HCT116 (cell line): ENCODE results near the gene VPS37B. TPM values are rescaled to one million over a fixed set of nuclear protein-coding genes. Genes with fewer than 3 reads are reported as not detected.

Experiments used
- ATAC-seq: fragments of 200-7000 bp; cut with Tn5 transposase; 2 replicates; pipeline ENCODE4 v1.9.1; 2020; ENCODE audit warnings: mild to moderate bottlenecking, moderate library complexity
- Bru-seq: library from RNA; stranded (reverse); fragments of 400-500 nt; gene quantifications from one replicate; lab custom pipeline; 2021; lab: Mats Ljungman, UMichigan
- BruChase-seq, 2 experiments: library from RNA; stranded (reverse); fragments of 400-500 nt; gene quantifications; one replicate each; lab custom pipeline; 2021; lab: Mats Ljungman, UMichigan
- BruUV-seq: library from RNA; stranded (reverse); fragments of 400-500 nt; replicated peaks from 2 replicates; lab custom pipeline; 2021; lab: Mats Ljungman, UMichigan
- CTCF ChIA-PET: fragments of 300-600 bp; sonication (Branson Sonifier 250); formaldehyde crosslinking; loops from one replicate; lab custom pipeline; 2021; ENCODE audit warnings: antibody characterized with exemption; lab: Charles Lee
- POLR2A ChIA-PET: fragments of 300-600, 350-600 bp; sonication (Branson Sonifier 250); formaldehyde crosslinking; loops from one replicate; lab custom pipeline; 2021; ENCODE audit warnings: antibody characterized with exemption; lab: Charles Lee
- RAD21 ChIA-PET, 2 experiments: fragments of 300-600 bp; sonication (Branson Sonifier 250); formaldehyde crosslinking; loops; one replicate each; lab custom pipeline; 2023; ENCODE audit warnings: low total read pairs in 2 of 2; ENCODE audit not compliant: uncharacterized antibody in 2 of 2, unreplicated experiment in 2 of 2, low non-redundant PET in 1 of 2; lab: Charles Lee
- DNase-seq: peaks from one replicate; pipeline ENCODE4 v3.0.0-alpha.2; 2010; ENCODE audit warnings: low read depth, low spot score
- H2AFZ ChIP-seq: fragments of 200-600 bp; shearing (Covaris generic), sonication (generic); 2 replicates; pipeline ENCODE4 v1.6.1; 2017; ENCODE audit warnings: low read depth, mixed run types, mixed read lengths, antibody characterized with exemption, low read length; ENCODE audit not compliant: poor library complexity, severe bottlenecking
- H3K27ac ChIP-seq: 2 replicates; pipeline ENCODE4 v1.5.1; 2012; ENCODE audit warnings: low read depth, low read length
- H3K27me3 ChIP-seq: fragments of 200-600 bp; sonication (generic); 2 replicates; pipeline ENCODE4 v1.6.1; 2016; ENCODE audit warnings: mixed run types, low read length, mixed read lengths; ENCODE audit not compliant: insufficient read depth
- H3K36me3 ChIP-seq, 2 experiments: fragments of 200-500 bp in 1 of 2; fragments of 200-600 bp in 1 of 2; sonication (Bioruptor generic) in 1 of 2; sonication (generic) in 1 of 2; 2 replicates each; pipeline versions ENCODE4 v1.5.1 to v1.6.1; 2014 to 2016; ENCODE audit warnings: low read length in 2 of 2, inconsistent platforms in 1 of 2, mixed read lengths in 1 of 2, mixed run types in 1 of 2; ENCODE audit not compliant: insufficient read depth in 2 of 2, control insufficient read depth in 1 of 2
- H3K4me1 ChIP-seq, 2 experiments: fragments of 200-600 bp in 1 of 2; sonication (generic) in 1 of 2; 2 replicates each; pipeline versions ENCODE4 v1.5.1 to v1.6.1; 2012 to 2017; ENCODE audit warnings: low read length in 2 of 2, inconsistent platforms in 1 of 2, mild to moderate bottlenecking in 1 of 2, mixed read lengths in 1 of 2, mixed run types in 1 of 2, moderate library complexity in 1 of 2; ENCODE audit not compliant: insufficient read depth in 2 of 2, control insufficient read depth in 1 of 2
- H3K4me2 ChIP-seq: fragments of 200-600 bp; sonication (generic); 2 replicates; pipeline ENCODE4 v1.6.1; 2017; ENCODE audit warnings: mixed run types, low read length, mixed read lengths
- H3K4me3 ChIP-seq, 2 experiments: fragments of 200-600 bp in 1 of 2; sonication (generic) in 1 of 2; replicated peaks in 1 of 2; 2 replicates each; pipeline ENCODE4 v1.5.1; 2011 to 2016; ENCODE audit warnings: low read length in 2 of 2, control low read depth in 1 of 2, low read depth in 1 of 2, mild to moderate bottlenecking in 1 of 2, mixed read lengths in 1 of 2, mixed run types in 1 of 2
- H3K79me2 ChIP-seq: fragments of 200-600 bp; sonication (generic); 2 replicates; pipeline ENCODE4 v1.6.1; 2017; ENCODE audit warnings: mild to moderate bottlenecking, mixed run types, low read length, moderate library complexity, mixed read lengths; ENCODE audit not compliant: insufficient read depth
- H3K9ac ChIP-seq: fragments of 200-600 bp; sonication (generic); 2 replicates; pipeline ENCODE4 v1.6.1; 2016; ENCODE audit warnings: low read length, mixed read lengths
- H3K9me2 ChIP-seq: fragments of 200-600 bp; sonication (generic), shearing (Covaris generic); 2 replicates; pipeline ENCODE4 v1.6.1; 2017; ENCODE audit warnings: mixed run types, mild to moderate bottlenecking, moderate library complexity; ENCODE audit not compliant: insufficient read depth
- H3K9me3 ChIP-seq, 2 experiments: fragments of 200-500 bp in 1 of 2; fragments of 200-600 bp in 1 of 2; sonication (Bioruptor generic) in 1 of 2; sonication (generic) in 1 of 2; 2 replicates each; pipeline ENCODE4 v1.6.1; 2014 to 2017; ENCODE audit warnings: low read length in 2 of 2, mixed read lengths in 2 of 2, inconsistent platforms in 1 of 2, low read depth in 1 of 2, mild to moderate bottlenecking in 1 of 2, mixed run types in 1 of 2, moderate library complexity in 1 of 2; ENCODE audit not compliant: control insufficient read depth in 1 of 2, insufficient read depth in 1 of 2
- H4K20me1 ChIP-seq: fragments of 200-600 bp; sonication (generic), shearing (Covaris generic); 2 replicates; pipeline ENCODE4 v1.6.1; 2017; ENCODE audit warnings: mixed run types, mild to moderate bottlenecking, moderate library complexity; ENCODE audit not compliant: insufficient read depth
- CBX3 ChIP-seq: IDR thresholded peaks from 2 replicates; pipeline ENCODE4 v1.6.1; 2012; ENCODE audit warnings: low read depth
- JUND ChIP-seq: IDR thresholded peaks from 2 replicates; pipeline ENCODE4 v1.6.1; 2012
- POLR2A ChIP-seq: IDR thresholded peaks from 2 replicates; pipeline ENCODE4 v1.7.0; 2011; ENCODE audit warnings: borderline replicate concordance; ENCODE audit not compliant: insufficient read depth, insufficient read length; ENCODE audit errors: extremely low read depth
- POLR2AphosphoS5 ChIP-seq: IDR thresholded peaks from 2 replicates; pipeline ENCODE4 v1.6.1; 2011; ENCODE audit warnings: mild to moderate bottlenecking, low read depth, low read length, moderate library complexity
- TCF7L2 ChIP-seq: IDR thresholded peaks from 2 replicates; pipeline ENCODE4 v1.7.0; 2011; ENCODE audit warnings: borderline replicate concordance, inconsistent platforms; ENCODE audit not compliant: insufficient read depth, insufficient read length; ENCODE audit errors: extremely low read depth
- YY1 ChIP-seq: IDR thresholded peaks from 2 replicates; pipeline ENCODE4 v1.6.1; 2011; ENCODE audit warnings: low read length, low read depth, moderate library complexity, mild to moderate bottlenecking; ENCODE audit not compliant: insufficient replicate concordance; ENCODE audit errors: extremely low read depth
- ZFX ChIP-seq: fragments of 450-650 bp; IDR thresholded peaks from 2 replicates; pipeline ENCODE4 v1.6.1; 2017
- intact Hi-C: fragments of 100-400 bp; cut with micrococcal nuclease; formaldehyde crosslinking; loops from 2 replicates; pipeline ENCODE4 v1.10.0; 2022
- long read RNA-seq: library from polyadenylated mRNA; unstranded; transcript quantifications from one replicate; pipeline ENCODE4 v2.0.0, GENCODE V29; 2021; ENCODE audit not compliant: unreplicated experiment
- polyA plus RNA-seq: library from polyadenylated mRNA; unstranded; fragments of >200 nt; gene quantifications from 2 replicates; pipeline ENCODE4 v1.2.1, GENCODE V29; 2012; ENCODE audit warnings: missing spikeins
- total RNA-seq: library from RNA; stranded (reverse); gene quantifications from one replicate; pipeline ENCODE4 v1.2.1, GENCODE V29; 2021; ENCODE audit not compliant: unreplicated experiment
- TF ChIP-seq, protein P1 (sequence below): IDR thresholded peaks from 2 replicates; pipeline ENCODE4 v1.6.1; 2011; ENCODE audit warnings: mild to moderate bottlenecking, low read length, moderate library complexity; ENCODE audit not compliant: insufficient replicate concordance; ENCODE audit errors: extremely low read depth
- TF ChIP-seq, protein P2 (sequence below), 3 experiments: fragments of 200-600 bp in 1 of 3; sonication (generic) in 1 of 3; IDR thresholded peaks in 2 of 3; conservative IDR thresholded peaks in 1 of 3; 2 replicates each; pipeline ENCODE4 v1.5.1; 2012 to 2017; ENCODE audit warnings: low read depth in 2 of 3, low read length in 2 of 3, antibody characterized with exemption in 1 of 3, borderline replicate concordance in 1 of 3, control low read depth in 1 of 3, mild to moderate bottlenecking in 1 of 3, mixed read lengths in 1 of 3, mixed run types in 1 of 3, moderate library complexity in 1 of 3; ENCODE audit not compliant: insufficient read depth in 1 of 3

Gene VPS37B, protein sequence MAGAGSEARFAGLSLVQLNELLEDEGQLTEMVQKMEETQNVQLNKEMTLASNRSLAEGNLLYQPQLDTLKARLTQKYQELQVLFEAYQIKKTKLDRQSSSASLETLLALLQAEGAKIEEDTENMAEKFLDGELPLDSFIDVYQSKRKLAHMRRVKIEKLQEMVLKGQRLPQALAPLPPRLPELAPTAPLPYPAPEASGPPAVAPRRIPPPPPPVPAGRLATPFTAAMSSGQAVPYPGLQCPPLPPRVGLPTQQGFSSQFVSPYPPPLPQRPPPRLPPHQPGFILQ
- 55.0 TPM for total RNA-seq
- 48.3 and 53.6 TPM in 2 replicates for polyA plus RNA-seq
- percentile 96 among the genes with signal in this experiment for Bru-seq, nascent RNA
- BruChase-seq, experiment 1, labeled RNA remaining after a 6-hour chase, result percentile 94 among the genes with signal in this experiment
- BruChase-seq, experiment 2, labeled RNA remaining after a 2-hour chase, result percentile 97 among the genes with signal in this experiment
- long read RNA-seq, transcript VPS37B-201 (4 exons, 3,028 nt), result major isoform, 45 of 113 reads
- long read RNA-seq, partial matches to known transcripts, result 5 of 113 reads
- long read RNA-seq, other reads (novel, unspliced or antisense), result 63 of 113 reads

DNA sequence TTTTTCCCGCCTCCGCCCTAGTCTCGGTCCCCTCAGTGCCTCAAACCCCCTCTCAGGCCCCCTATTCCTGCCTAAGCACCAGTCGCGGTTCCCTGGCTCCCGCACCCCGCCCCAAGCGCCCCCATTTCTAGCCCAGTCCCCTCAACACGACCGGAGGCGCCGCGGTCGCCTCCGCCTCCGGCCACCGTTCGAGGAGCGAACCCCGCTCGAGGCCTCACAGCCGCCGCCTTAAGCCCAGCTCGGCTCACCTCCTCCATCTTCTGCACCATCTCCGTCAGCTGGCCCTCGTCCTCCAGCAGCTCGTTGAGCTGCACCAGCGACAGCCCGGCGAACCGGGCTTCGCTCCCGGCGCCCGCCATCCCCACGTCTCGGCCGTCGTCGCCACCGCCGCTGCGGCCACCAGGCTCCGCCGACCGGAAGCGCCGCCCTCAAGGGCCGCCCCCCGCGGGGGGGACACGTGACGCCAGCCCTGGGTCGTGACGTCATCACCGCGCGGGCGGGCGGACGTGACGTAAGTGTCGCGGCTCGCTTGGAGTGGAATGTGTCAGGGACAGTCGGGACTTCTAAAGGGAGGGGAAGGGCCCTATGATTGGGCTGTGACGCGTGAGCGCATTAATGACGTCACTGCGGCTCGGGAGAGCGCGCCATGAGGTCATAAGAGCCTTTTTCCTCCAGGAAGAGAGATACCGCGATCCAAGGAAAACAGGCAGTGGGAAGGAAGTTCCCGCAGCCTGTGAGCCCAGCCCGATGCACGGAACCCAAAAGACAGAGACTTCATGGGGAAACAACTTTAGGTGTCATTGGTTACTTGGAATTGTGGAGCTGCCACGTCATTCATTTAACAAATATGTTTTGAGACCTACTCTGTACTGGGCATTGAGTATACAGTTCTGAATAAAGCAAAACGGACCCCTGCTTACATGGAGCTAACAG, at the start of gene VPS37B:
Gene VPS37B, minus strand, starts transcription at position 421 of the 933 bp plus-strand sequence. Its CDS starts 62 bp downstream, at position 359.
- H3K4me3 ChIP-seq, result peak within 1 kb of the TSS; percentile 91 to 93
- H2AFZ ChIP-seq, result peak within 1 kb of the TSS; percentile 80
- H3K4me1 ChIP-seq, result peaks cover 36 to 58% of the 10 kb centered on the region in 2 experiments
- DNase-seq (peak; percentile 90), ATAC-seq (peak; percentile 67)
- H3K9me3 ChIP-seq, result no peaks in the 10 kb centered on the region
- no peaks in the 10 kb centered on the region for H3K27me3 ChIP-seq
- no peaks in the 10 kb centered on the region for H3K36me3 ChIP-seq
- peaks cover 3% of the 10 kb centered on the region; the same call in 1 of the 2 replicates for H4K20me1 ChIP-seq
- peak within 1 kb of the TSS; percentile 98 for H3K9ac ChIP-seq
- TF ChIP-seq POLR2A (peak; percentile 67), CBX3 (no peak), JUND (no peak), ZFX (peak; percentile 50; the same call in 1 of the 2 replicates), TCF7L2 (peak; percentile 97), YY1 (peak; percentile 67), POLR2AphosphoS5 (peak; percentile 96)
- TF ChIP-seq, protein P1, sequence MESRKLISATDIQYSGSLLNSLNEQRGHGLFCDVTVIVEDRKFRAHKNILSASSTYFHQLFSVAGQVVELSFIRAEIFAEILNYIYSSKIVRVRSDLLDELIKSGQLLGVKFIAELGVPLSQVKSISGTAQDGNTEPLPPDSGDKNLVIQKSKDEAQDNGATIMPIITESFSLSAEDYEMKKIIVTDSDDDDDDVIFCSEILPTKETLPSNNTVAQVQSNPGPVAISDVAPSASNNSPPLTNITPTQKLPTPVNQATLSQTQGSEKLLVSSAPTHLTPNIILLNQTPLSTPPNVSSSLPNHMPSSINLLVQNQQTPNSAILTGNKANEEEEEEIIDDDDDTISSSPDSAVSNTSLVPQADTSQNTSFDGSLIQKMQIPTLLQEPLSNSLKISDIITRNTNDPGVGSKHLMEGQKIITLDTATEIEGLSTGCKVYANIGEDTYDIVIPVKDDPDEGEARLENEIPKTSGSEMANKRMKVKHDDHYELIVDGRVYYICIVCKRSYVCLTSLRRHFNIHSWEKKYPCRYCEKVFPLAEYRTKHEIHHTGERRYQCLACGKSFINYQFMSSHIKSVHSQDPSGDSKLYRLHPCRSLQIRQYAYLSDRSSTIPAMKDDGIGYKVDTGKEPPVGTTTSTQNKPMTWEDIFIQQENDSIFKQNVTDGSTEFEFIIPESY, result peak; percentile 17
- TF ChIP-seq, protein P2, sequence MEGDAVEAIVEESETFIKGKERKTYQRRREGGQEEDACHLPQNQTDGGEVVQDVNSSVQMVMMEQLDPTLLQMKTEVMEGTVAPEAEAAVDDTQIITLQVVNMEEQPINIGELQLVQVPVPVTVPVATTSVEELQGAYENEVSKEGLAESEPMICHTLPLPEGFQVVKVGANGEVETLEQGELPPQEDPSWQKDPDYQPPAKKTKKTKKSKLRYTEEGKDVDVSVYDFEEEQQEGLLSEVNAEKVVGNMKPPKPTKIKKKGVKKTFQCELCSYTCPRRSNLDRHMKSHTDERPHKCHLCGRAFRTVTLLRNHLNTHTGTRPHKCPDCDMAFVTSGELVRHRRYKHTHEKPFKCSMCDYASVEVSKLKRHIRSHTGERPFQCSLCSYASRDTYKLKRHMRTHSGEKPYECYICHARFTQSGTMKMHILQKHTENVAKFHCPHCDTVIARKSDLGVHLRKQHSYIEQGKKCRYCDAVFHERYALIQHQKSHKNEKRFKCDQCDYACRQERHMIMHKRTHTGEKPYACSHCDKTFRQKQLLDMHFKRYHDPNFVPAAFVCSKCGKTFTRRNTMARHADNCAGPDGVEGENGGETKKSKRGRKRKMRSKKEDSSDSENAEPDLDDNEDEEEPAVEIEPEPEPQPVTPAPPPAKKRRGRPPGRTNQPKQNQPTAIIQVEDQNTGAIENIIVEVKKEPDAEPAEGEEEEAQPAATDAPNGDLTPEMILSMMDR (IDR thresholded peaks at IDR 0.05 in 2 of 3, conservative IDR thresholded peaks at IDR 0.05 in 1 of 3; ENCODE audit: borderline replicate concordance in 1 of 3, insufficient read depth in 1 of 3, low read depth in 2 of 3, low read length in 2 of 3), result no peak
- POLR2A ChIA-PET, result no interaction called here
- intact Hi-C loops, result no loop called here
- peak within 1 kb of the TSS; percentile 86 for H3K4me2 ChIP-seq
- CTCF ChIA-PET, result no interaction called here
- peak within 1 kb of the TSS; percentile 79 for H3K27ac ChIP-seq
- no TSS peak for BruUV-seq
- peaks cover 50% of the 10 kb centered on the region for H3K79me2 ChIP-seq
- no peaks in the 10 kb centered on the region for H3K9me2 ChIP-seq
- RAD21 ChIA-PET, result no interaction called here
